GM23338 (cell line): ENCODE results near the gene DNASE1L1. TPM values are rescaled to one million over a fixed set of nuclear protein-coding genes. Genes with fewer than 3 reads are reported as not detected.
A peak's percentile ranks its signal among the peaks of the same experiment; 100 is the strongest.

ENCODE experiments used
- ATAC-seq: fragments of 200-7000 bp; cut with Tn5 transposase; 3 replicates; pipeline ENCODE4 v1.9.1; 2020
- DNase-seq: peaks from one replicate; pipeline ENCODE4 v3.0.0-alpha.2; 2015; ENCODE audit warnings: low spot score
- H2AFZ ChIP-seq: fragments of 200-600 bp; sonication (generic); 2 replicates; pipeline ENCODE4 v1.8.0; 2016; ENCODE audit warnings: antibody characterized with exemption, mild to moderate bottlenecking, moderate library complexity
- H3F3A ChIP-seq: fragments of 200-600 bp; sonication (generic); replicated peaks from 2 replicates; pipeline ENCODE4 v1.8.0; 2017; ENCODE audit warnings: antibody characterized with exemption, mixed run types, low read depth
- H3K27ac ChIP-seq: fragments of 200-600 bp; sonication (generic); 2 replicates; pipeline ENCODE4 v1.6.1; 2016; ENCODE audit warnings: low read depth
- H3K27me3 ChIP-seq: fragments of 200-600 bp; sonication (generic); 2 replicates; pipeline ENCODE4 v1.8.0; 2016; ENCODE audit warnings: mild to moderate bottlenecking, mixed run types, moderate library complexity; ENCODE audit not compliant: insufficient read depth
- H3K36me3 ChIP-seq: fragments of 200-600 bp; sonication (generic); 2 replicates; pipeline ENCODE4 v1.8.0; 2016; ENCODE audit warnings: mild to moderate bottlenecking; ENCODE audit not compliant: insufficient read depth
- H3K4me1 ChIP-seq: fragments of 200-600 bp; sonication (generic); 2 replicates; pipeline ENCODE4 v1.8.0; 2016; ENCODE audit warnings: mild to moderate bottlenecking, moderate library complexity; ENCODE audit not compliant: insufficient read depth
- H3K4me2 ChIP-seq: fragments of 200-600 bp; sonication (generic); 2 replicates; pipeline ENCODE4 v1.7.1; 2017; ENCODE audit warnings: mixed run types
- H3K4me3 ChIP-seq: fragments of 200-600 bp; sonication (generic); 2 replicates; pipeline ENCODE4 v1.6.1; 2016; ENCODE audit warnings: mixed run types
- H3K79me2 ChIP-seq: fragments of 200-600 bp; sonication (generic); replicated peaks from 2 replicates; pipeline ENCODE4 v1.8.0; 2017; ENCODE audit warnings: mild to moderate bottlenecking; ENCODE audit not compliant: insufficient read depth
- H3K9me2 ChIP-seq: fragments of 200-600 bp; sonication (generic); 2 replicates; pipeline ENCODE4 v1.8.0; 2017; ENCODE audit not compliant: insufficient read depth
- H4K20me1 ChIP-seq: fragments of 200-600 bp; sonication (generic); replicated peaks from 2 replicates; pipeline ENCODE4 v1.8.0; 2017; ENCODE audit warnings: mild to moderate bottlenecking; ENCODE audit not compliant: insufficient read depth
- H3K27ac Mint-ChIP-seq: 2 replicates; pipeline ENCODE4 v1.8.0; 2020; ENCODE audit warnings: inconsistent platforms, mild to moderate bottlenecking, moderate library complexity, mixed read lengths
- H3K27me3 Mint-ChIP-seq: 3 replicates; pipeline ENCODE4 v1.8.0; 2022; ENCODE audit warnings: low read depth, mild to moderate bottlenecking, moderate library complexity, mixed read lengths, inconsistent platforms; ENCODE audit not compliant: insufficient read depth, poor library complexity
- H3K36me3 Mint-ChIP-seq: 3 replicates; pipeline ENCODE4 v1.8.0; 2021; ENCODE audit warnings: low read depth, mild to moderate bottlenecking, inconsistent platforms, moderate library complexity, mixed read lengths
- H3K4me1 Mint-ChIP-seq: 3 replicates; pipeline ENCODE4 v1.8.0; 2020; ENCODE audit warnings: mild to moderate bottlenecking, inconsistent platforms, mixed read lengths
- H3K4me3 Mint-ChIP-seq: 3 replicates; pipeline ENCODE4 v1.8.0; 2021; ENCODE audit warnings: moderate library complexity, mild to moderate bottlenecking, inconsistent platforms, mixed read lengths
- H3K9me3 Mint-ChIP-seq: 3 replicates; pipeline ENCODE4 v1.8.0; 2020; ENCODE audit warnings: moderate library complexity, mild to moderate bottlenecking, inconsistent platforms, mixed read lengths
- EZH2 ChIP-seq: fragments of 200-600 bp; sonication (generic); IDR thresholded peaks from one replicate; pipeline ENCODE4 v1.8.0; 2017; ENCODE audit warnings: antibody characterized with exemption, mild to moderate bottlenecking, low read depth; ENCODE audit not compliant: unreplicated experiment
- EZH2phosphoT487 ChIP-seq: fragments of 200-600 bp; sonication (generic); IDR thresholded peaks from one replicate; pipeline ENCODE4 v1.8.1; 2018; ENCODE audit warnings: antibody characterized with exemption; ENCODE audit not compliant: unreplicated experiment
- NANOG ChIP-seq: IDR thresholded peaks from 2 replicates; pipeline ENCODE4 v1.6.1; 2016; ENCODE audit warnings: antibody characterized with exemption, borderline replicate concordance
- POLR2AphosphoS5 ChIP-seq: IDR thresholded peaks from 2 replicates; pipeline ENCODE4 v1.6.1; 2016; ENCODE audit warnings: antibody characterized with exemption, low read depth
- ZNF114 ChIP-seq: fragments of 250-450 bp; sonication (Bioruptor Pico); IDR thresholded peaks from 2 replicates; pipeline ENCODE4 v1.5.0; 2020; ENCODE audit warnings: mild to moderate bottlenecking, moderate library complexity
- ZNF462 ChIP-seq: fragments of 250-450 bp; sonication (Bioruptor Pico); IDR thresholded peaks from 2 replicates; pipeline ENCODE4 v1.5.0; 2020; ENCODE audit warnings: mild to moderate bottlenecking, moderate library complexity
- polyA plus RNA-seq: library from polyadenylated mRNA; unstranded; fragments of >200 nt; fragmentation: Nextera tagmentation; extraction: Ambion mirVana; gene quantifications from 2 replicates; pipeline ENCODE4 v1.2.1, GENCODE V29; 2016
- total RNA-seq: library from RNA; depleted of rRNA; stranded (reverse); fragments of >200 nt; shearing (Covaris generic); gene quantifications from 2 replicates; pipeline ENCODE4 v1.2.3, GENCODE V29; 2014

Gene DNASE1L1
- total and polyA plus RNA-seq, 2 experiments from 2014 or later: 3.3 to 16.1 TPM

DNA sequence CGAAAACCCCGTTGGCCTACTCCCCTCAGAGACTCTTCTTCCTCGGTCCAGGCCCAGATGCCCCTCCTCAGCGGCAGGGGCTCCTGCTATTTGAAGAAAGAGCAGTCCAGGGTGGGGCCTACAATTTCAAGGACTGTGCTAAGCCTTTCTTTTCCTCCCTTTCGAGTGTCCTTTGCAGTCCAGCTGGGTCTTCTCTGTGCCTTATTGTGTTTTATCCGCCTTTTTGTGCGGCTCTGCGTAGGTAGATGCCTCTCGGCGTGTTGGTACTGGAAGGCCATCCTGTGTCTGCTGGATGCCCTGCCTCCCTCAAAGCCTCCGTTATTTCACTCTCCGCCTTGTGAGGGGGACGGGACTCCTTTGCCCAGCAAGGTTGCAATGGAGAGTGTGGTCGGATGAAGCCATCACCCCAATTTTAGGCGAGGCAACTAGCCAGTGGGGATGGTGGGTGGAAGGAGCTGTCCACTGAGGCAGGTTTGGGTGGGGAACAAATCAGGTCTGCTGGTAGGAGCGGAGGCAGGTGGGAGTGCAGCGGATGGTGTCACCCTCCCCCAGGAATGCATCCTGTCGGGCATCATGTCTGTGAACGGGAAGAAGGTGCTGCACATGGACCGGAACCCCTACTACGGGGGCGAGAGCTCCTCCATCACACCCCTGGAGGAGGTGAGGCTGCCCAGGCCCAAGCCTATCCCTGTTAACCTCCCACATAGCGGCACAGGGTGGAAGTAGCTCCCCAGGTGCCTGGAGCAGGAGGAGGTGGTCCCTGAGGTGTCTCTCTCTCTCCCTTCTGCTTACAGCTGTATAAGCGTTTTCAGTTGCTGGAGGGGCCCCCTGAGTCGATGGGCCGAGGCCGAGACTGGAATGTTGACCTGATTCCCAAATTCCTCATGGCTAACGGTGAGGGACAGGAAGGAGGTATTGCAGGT lies 29.2 kb upstream of the DNASE1L1 start (continued):
- TF ChIP-seq ZNF462 (CRISPR knock-in tag): no peak
- TF ChIP-seq EZH2phosphoT487: no peak
- no peak for TF ChIP-seq ZNF114 (CRISPR knock-in tag)
- no peak for TF ChIP-seq EZH2
- TF ChIP-seq NANOG: no peak

GRCh38 chrX:154436983-154437752 lies 28.1 kb upstream of the DNASE1L1 start, which contains the start of gene GDI1:
Gene GDI1, plus strand, starts transcription at chrX:154437154. Its CDS starts 101 bp downstream, at chrX:154437255.
- no peaks in the 10 kb centered on the region for H3K4me1 ChIP-seq
- H3K79me2 ChIP-seq: peaks cover 13% of the 10 kb centered on the region
- H3K4me2 ChIP-seq: peak within 1 kb of the TSS; percentile 77
- no peaks in the 10 kb centered on the region for H3K36me3 ChIP-seq
- no peak within 1 kb of the TSS for H2AFZ ChIP-seq
- peak within 1 kb of the TSS; percentile 60 for H3K4me3 ChIP-seq
- Mint-ChIP-seq H3K27ac (peak within 1 kb of the TSS; percentile 74; the same call in 1 of the 2 replicates), H3K4me3 (peak within 1 kb of the TSS; percentile 85), H3K36me3 (peaks cover 34% of the 10 kb centered on the region), H3K4me1 (peaks cover 16% of the 10 kb centered on the region), H3K9me3 (no peaks in the 10 kb centered on the region), H3K27me3 (peaks cover 2% of the 10 kb centered on the region)
- H3K27me3 ChIP-seq: no peaks in the 10 kb centered on the region
- no peaks in the 10 kb centered on the region for H3K9me2 ChIP-seq
- H4K20me1 ChIP-seq: no peaks in the 10 kb centered on the region
- peak; percentile 55 for ATAC-seq
- H3K27ac ChIP-seq: no peak within 1 kb of the TSS
- no peaks in the 10 kb centered on the region for H3F3A ChIP-seq
- TF ChIP-seq ZNF462 (CRISPR knock-in tag) (no peak), POLR2AphosphoS5 (peak; percentile 41; the same call in 1 of the 2 replicates)
- DNase-seq: peak; percentile 54
